Measurements from ENCODE around the gene VWC2.

The VWC2 gene

GRCh38 chr7:49783446-49783845 is 10.0 kb downstream of the VWC2 start:
- no peak for DNase-seq (ENCODE audit: low read depth)

- DNase-seq (ENCODE audit: low read depth), result no peak
Measured at GRCh38 chr7:49787980-49788379, 14.5 kb downstream of the VWC2 start.

- DNase-seq (ENCODE audit: low read depth), result no peak
Measured at GRCh38 chr7:49788455-49789059, 15.1 kb downstream of the VWC2 start.

GRCh38 chr7:49789736-49790135 is 16.3 kb downstream of the VWC2 start:
- DNase-seq (ENCODE audit: low read depth), result no peak

- no peak for DNase-seq (ENCODE audit: low read depth)
Measured at GRCh38 chr7:49790209-49790608, 16.8 kb downstream of the VWC2 start.

- DNase-seq (ENCODE audit: low read depth), result no peak
Measured at GRCh38 chr7:49791088-49791741, 17.8 kb downstream of the VWC2 start.

- no peak for DNase-seq (ENCODE audit: low read depth)
Measured at GRCh38 chr7:49797987-49798660, 24.7 kb downstream of the VWC2 start.

- DNase-seq (ENCODE audit: low read depth), result no peak
Measured at GRCh38 chr7:49800031-49800430, 26.6 kb downstream of the VWC2 start.

GRCh38 chr7:49802600-49802999 is 29.2 kb downstream of the VWC2 start:
- DNase-seq (ENCODE audit: low read depth), result no peak

GRCh38 chr7:49803812-49804211 is 30.4 kb downstream of the VWC2 start:
- no peak for DNase-seq (ENCODE audit: low read depth)

- no peak for DNase-seq (ENCODE audit: low read depth)
Measured at GRCh38 chr7:49805371-49806007, 32.1 kb downstream of the VWC2 start.

GRCh38 chr7:49812534-49812933 is 39.1 kb downstream of the VWC2 start:
- no peak for DNase-seq (ENCODE audit: low read depth)

GRCh38 chr7:49817279-49817678 is 43.8 kb downstream of the VWC2 start:
- no peak for DNase-seq (ENCODE audit: low read depth)

GRCh38 chr7:49821181-49821580 is 47.7 kb downstream of the VWC2 start:
- DNase-seq (ENCODE audit: low read depth), result no peak

- DNase-seq (ENCODE audit: low read depth), result no peak
Measured at GRCh38 chr7:49822856-49823255, 49.4 kb downstream of the VWC2 start.

- no peak for DNase-seq (ENCODE audit: low read depth)
Measured at GRCh38 chr7:49823566-49823965, 50.1 kb downstream of the VWC2 start.

- no peak for DNase-seq (ENCODE audit: low read depth)
Measured at GRCh38 chr7:49839863-49840645, 66.6 kb downstream of the VWC2 start.

- no peak for DNase-seq (ENCODE audit: low read depth)
Measured at GRCh38 chr7:49840751-49841405, 67.4 kb downstream of the VWC2 start.

GRCh38 chr7:49845626-49846025 is 72.2 kb downstream of the VWC2 start:
- no peak for DNase-seq (ENCODE audit: low read depth)

GRCh38 chr7:49848211-49848841 is 74.9 kb downstream of the VWC2 start:
- DNase-seq (ENCODE audit: low read depth), result no peak

GRCh38 chr7:49850921-49851613 is 77.6 kb downstream of the VWC2 start:
- no peak for DNase-seq (ENCODE audit: low read depth)
